KOPT-K1 (cell line): ENCODE results near the gene KIZ.

Source experiments
- H3K27ac ChIP-seq: fragments of 200-600 bp; sonication (generic); 2 replicates; pipeline ENCODE4 v1.5.1; 2016; ENCODE audit warnings: antibody characterized with exemption, mild to moderate bottlenecking, low read depth, low read length; ENCODE audit not compliant: poor library complexity, severe bottlenecking
- H3K36me3 ChIP-seq: fragments of 200-600 bp; sonication (generic); 2 replicates; pipeline ENCODE4 v1.5.1; 2017; ENCODE audit warnings: antibody characterized with exemption, mild to moderate bottlenecking, low read length, moderate library complexity; ENCODE audit not compliant: insufficient read depth
- H3K9me3 ChIP-seq: fragments of 200-600 bp; sonication (generic); 2 replicates; pipeline ENCODE4 v1.5.1; 2017; ENCODE audit warnings: antibody characterized with exemption, low read length, mild to moderate bottlenecking; ENCODE audit not compliant: insufficient read depth, poor library complexity, severe bottlenecking

Gene KIZ

DNA sequence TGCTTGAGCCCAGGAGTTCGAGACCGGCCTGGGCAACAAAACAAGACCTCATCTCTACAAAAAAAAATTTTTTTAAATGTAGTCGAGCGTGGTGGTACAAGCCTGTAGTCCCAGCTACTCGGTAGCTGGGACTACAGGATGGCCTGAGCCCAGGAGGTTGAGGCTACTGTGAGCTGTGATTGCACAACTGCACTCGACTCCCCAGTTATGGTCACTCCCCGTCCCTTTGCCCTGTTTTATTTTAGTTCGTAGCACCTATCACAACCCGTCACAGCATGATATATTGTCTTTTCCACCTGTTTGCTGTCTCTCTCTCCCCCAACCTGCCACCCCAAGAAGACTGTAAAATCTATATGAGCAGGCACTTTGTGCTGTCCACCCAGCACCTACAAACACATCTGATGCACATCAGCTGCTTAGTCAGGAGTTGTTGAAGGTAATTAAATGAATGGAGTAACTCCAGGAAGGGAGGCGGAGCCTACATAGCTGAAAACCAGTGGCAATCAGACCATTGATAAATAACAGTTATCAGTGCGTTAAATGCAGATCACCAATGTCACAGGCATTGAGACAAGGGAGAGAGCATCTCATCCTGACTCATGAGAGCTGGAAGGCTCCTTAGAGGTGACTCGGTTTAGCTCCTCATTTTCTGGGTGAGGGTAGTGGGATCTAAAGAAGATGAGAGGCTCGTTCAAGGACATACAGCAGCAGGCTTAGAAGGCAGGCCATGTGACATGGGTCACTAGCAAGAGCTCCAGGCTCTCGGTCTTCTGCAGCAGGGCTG lies 162.9 kb downstream of the KIZ start:
- H3K27ac ChIP-seq: no peak overlapping the region
- H3K9me3 ChIP-seq: no peaks in the 10 kb centered on the region
- no peaks in the 10 kb centered on the region for H3K36me3 ChIP-seq

GRCh38 chr20:21289651-21290050 lies 163.8 kb downstream of the KIZ start:
- Histone ChIP-seq H3K9me3 (no peaks in the 10 kb centered on the region), H3K27ac (no peak overlapping the region), H3K36me3 (no peaks in the 10 kb centered on the region)

DNA sequence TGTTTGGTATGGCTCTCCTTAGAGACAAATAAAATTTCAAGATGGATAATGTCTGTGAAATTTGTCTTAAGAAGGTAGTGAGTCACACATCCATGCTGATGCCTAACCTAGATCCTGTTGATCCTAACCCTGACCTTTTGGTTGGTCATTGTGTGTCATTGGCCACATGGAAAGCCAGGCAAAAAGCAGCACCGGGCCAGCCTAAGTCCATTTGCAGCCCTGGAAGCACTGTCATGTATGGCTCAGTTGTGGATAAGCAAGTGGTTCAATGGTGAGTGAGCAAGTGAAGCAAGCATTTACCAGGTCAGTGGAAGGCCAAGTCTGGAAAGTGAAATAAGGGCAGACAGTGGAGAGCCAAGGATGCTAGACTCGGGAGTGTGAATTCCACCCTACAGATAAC lies 165.1 kb downstream of the KIZ start:
- H3K9me3 ChIP-seq: no peaks in the 10 kb centered on the region
- H3K36me3 ChIP-seq: no peaks in the 10 kb centered on the region
- H3K27ac ChIP-seq: no peak overlapping the region

DNA sequence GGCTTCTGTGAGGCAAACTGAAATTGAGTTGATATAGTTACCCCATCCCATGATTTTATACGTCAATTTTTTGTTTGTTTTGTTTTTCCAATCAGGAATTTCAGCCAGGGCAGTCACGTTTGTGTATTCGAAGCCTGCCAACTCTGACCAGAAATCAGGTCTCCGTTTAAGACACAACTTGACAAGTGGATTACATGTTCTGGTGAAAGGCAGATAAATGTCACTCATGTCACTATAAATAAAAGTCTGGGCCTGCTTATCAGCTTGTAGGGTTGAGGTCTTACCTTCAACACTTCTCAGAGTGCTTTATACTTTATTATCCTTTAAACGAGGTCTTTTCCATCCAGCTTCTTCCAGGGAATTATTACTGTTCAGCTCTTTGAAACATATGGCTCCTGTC lies 168.9 kb downstream of the KIZ start:
- no peak overlapping the region for H3K27ac ChIP-seq
- no peaks in the 10 kb centered on the region for H3K36me3 ChIP-seq
- H3K9me3 ChIP-seq: no peaks in the 10 kb centered on the region
